ENCODE results near the gene FBXO28.

GRCh38 chr1:224157316-224157715 lies 43.4 kb downstream of the FBXO28 start:
- TF ChIP-seq CTCF (IDR thresholded peaks at IDR 0.05; ENCODE audit: extremely low read depth in 1 of 2, insufficient read depth in 1 of 2, low read depth in 1 of 2, low read length in 2 of 2): no peak
- TF ChIP-seq POLR2A (IDR thresholded peaks at IDR 0.05; ENCODE audit: low read depth, low read length): no peak

Data from endothelial cell of umbilical vein (primary cell).